Upper lobe of left lung (tissue), 4 donors: ENCODE measurements around the gene ATP6V0A1.

ENCODE experiments used
- CTCF ChIP-seq, 6 experiments: fragments of 450-650 bp in 4 of 6; fragments of 200-600 bp in 2 of 6; sonication (generic) in 2 of 6; IDR thresholded peaks; one replicate each; pipeline ENCODE4 v1.5.1; 2016 to 2019; ENCODE audit warnings: antibody characterized with exemption in 6 of 6
- POLR2A ChIP-seq, 4 donors: fragments of 450-650 bp; IDR thresholded peaks; one replicate each; pipeline ENCODE4 v1.5.1; 2016 to 2017; ENCODE audit warnings: antibody characterized with exemption in 4 of 4, mild to moderate bottlenecking in 2 of 4

GRCh38 chr17:42518755-42519545 is 60.3 kb downstream of the ATP6V0A1 start:
- TF ChIP-seq CTCF (IDR thresholded peaks at IDR 0.05) (no peak), POLR2A (IDR thresholded peaks at IDR 0.05) (no peak)
